HL-60/S4 (cell line): ENCODE results near the gene C1QTNF12.

Experiments used
- in situ Hi-C: fragments of 300-500 bp; cut with MboI; formaldehyde crosslinking; loops from 2 replicates; pipeline ENCODE4 v1.14.3; 2022; ENCODE audit warnings: low sequenced_read_pairs

The C1QTNF12 gene

GRCh38 chr1:1241588-1242219, 4.8 kb downstream of the C1QTNF12 start:
- in situ Hi-C loops: no loop called here

GRCh38 chr1:1240822-1241587, 5.5 kb downstream of the C1QTNF12 start:
- in situ Hi-C loops: no loop called here

GRCh38 chr1:1240348-1240732, 6.2 kb downstream of the C1QTNF12 start:
- in situ Hi-C loops: no loop called here

GRCh38 chr1:1239614-1240347, 6.7 kb downstream of the C1QTNF12 start:
- in situ Hi-C loops: no loop called here

GRCh38 chr1:1239227-1239613, 7.3 kb downstream of the C1QTNF12 start:
- in situ Hi-C loops: no loop called here

GRCh38 chr1:1238702-1239178, 7.8 kb downstream of the C1QTNF12 start:
- in situ Hi-C loops: no loop called here

- in situ Hi-C loops: no loop called here
Measured at GRCh38 chr1:1237874-1238701, 8.4 kb downstream of the C1QTNF12 start.

GRCh38 chr1:1236945-1237873, 9.3 kb downstream of the C1QTNF12 start:
- in situ Hi-C loops: no loop called here

- in situ Hi-C loops: no loop called here
Measured at GRCh38 chr1:1236176-1236763, 10.3 kb downstream of the C1QTNF12 start.

- in situ Hi-C loops: no loop called here
Measured at GRCh38 chr1:1235016-1235744, 11.3 kb downstream of the C1QTNF12 start.

GRCh38 chr1:1234180-1234808, 12.2 kb downstream of the C1QTNF12 start:
- in situ Hi-C loops: no loop called here

- in situ Hi-C loops: no loop called here
Measured at GRCh38 chr1:1233567-1233892, 13.0 kb downstream of the C1QTNF12 start.

GRCh38 chr1:1232796-1233566, 13.5 kb downstream of the C1QTNF12 start:
- in situ Hi-C loops: no loop called here

GRCh38 chr1:1232208-1232795, 14.2 kb downstream of the C1QTNF12 start, which contains the start of gene B3GALT6:
B3GALT6 (plus strand) TSS chr1:1232237; CDS start chr1:1232279, 42 bp downstream.
- in situ Hi-C loops: no loop called here

GRCh38 chr1:1231400-1232207, 14.9 kb downstream of the C1QTNF12 start, which contains the start of gene SDF4:
SDF4 (minus strand) TSS chr1:1232001; CDS start chr1:1228772, 3,229 bp downstream.
- in situ Hi-C loops: no loop called here
